Erythroblast (primary cell): ENCODE measurements around the gene CACNA1S.

Source experiments
- GATA1 ChIP-seq: IDR thresholded peaks from 2 replicates; pipeline ENCODE4 v1.6.1; 2011; ENCODE audit warnings: low read depth, mild to moderate bottlenecking, control low read depth, low read length, moderate library complexity
- POLR2A ChIP-seq: IDR thresholded peaks from 2 replicates; pipeline ENCODE4 v1.6.1; 2011; ENCODE audit warnings: mild to moderate bottlenecking, low read length

DNA sequence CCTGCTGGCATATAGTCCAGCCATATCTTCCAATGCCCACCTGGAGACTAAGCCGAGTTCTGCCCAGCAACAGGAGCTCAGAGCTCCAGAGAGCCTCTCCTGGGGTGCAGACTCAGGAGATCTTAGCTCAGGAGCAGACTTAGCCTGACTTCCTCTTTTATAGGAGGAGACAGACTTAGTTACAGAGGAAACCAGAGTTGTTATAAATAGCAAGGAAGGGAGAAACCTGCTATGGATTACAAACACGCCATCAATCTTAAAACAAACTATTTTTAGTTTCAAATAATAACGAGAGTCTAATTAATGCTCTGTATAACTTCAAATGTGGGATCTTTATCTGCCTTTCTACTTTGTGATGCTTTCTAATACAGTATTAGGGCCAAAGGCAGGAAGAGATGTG lies 85.4 kb downstream of the CACNA1S start:
- TF ChIP-seq POLR2A (no peak), GATA1 (no peak)
